ENCODE data around the gene SCG3. TPM values are rescaled to one million over a fixed set of nuclear protein-coding genes. Genes with fewer than 3 reads are reported as not detected.

SCG3 gene
- total RNA-seq, 1 experiment from 2014 or later, result 22.7 TPM

- Histone ChIP-seq H2BK15ac (ENCODE audit: low read depth, low read length) (no peak overlapping the region), H3K23me2 (ENCODE audit: insufficient read length, low read depth, low read length, poor library complexity, severe bottlenecking) (no peaks in the 10 kb centered on the region), H3K27ac (ENCODE audit: insufficient read length, low read depth, low read length) (no peak overlapping the region), H3K4me2 (ENCODE audit: insufficient read depth, insufficient read length, low read length) (no peak overlapping the region), H3T11ph (ENCODE audit: low read length) (no peak overlapping the region), H2BK120ac (ENCODE audit: low read depth, low read length, poor library complexity, severe bottlenecking) (no peak overlapping the region), H4K8ac (replicated peaks; ENCODE audit: insufficient read length, low read depth, low read length) (no peak overlapping the region), H2BK20ac (ENCODE audit: low read depth, low read length, poor library complexity, severe bottlenecking) (no peak overlapping the region), H3K4ac (ENCODE audit: low read depth, low read length) (no peak overlapping the region), H3K23ac (ENCODE audit: insufficient read length, low read depth, low read length) (no peak overlapping the region), H3K56ac (ENCODE audit: insufficient read length, low read depth, low read length) (no peak overlapping the region), H3K9me3 (ENCODE audit: control insufficient read depth, low read depth, low read length) (no peaks in the 10 kb centered on the region), H3K27me3 (ENCODE audit: insufficient read depth, low read length) (no peaks in the 10 kb centered on the region), H3K9ac (ENCODE audit: extremely low read depth, insufficient read length, low read length) (no peak overlapping the region), H2AK5ac (ENCODE audit: insufficient read length, low read length) (no peak overlapping the region), H3K79me1 (ENCODE audit: insufficient read depth, low read depth, low read length, poor library complexity, severe bottlenecking) (no peaks in the 10 kb centered on the region), H4K20me1 (ENCODE audit: control insufficient read depth, insufficient read depth, insufficient read length) (no peaks in the 10 kb centered on the region), H2BK12ac (ENCODE audit: insufficient read length, low read depth, low read length) (no peak overlapping the region), H3K4me1 (ENCODE audit: insufficient read depth, low read length) (peaks cover 3% of the 10 kb centered on the region; the same call in 1 of the 2 replicates), H4K5ac (ENCODE audit: insufficient read length, low read depth, low read length) (no peak overlapping the region), H2AFZ (ENCODE audit: low read length) (no peak overlapping the region), H2BK5ac (ENCODE audit: insufficient read length, low read length) (no peak overlapping the region), H4K91ac (ENCODE audit: insufficient read length, low read depth, low read length) (no peak overlapping the region), H3K18ac (ENCODE audit: insufficient read length, low read depth, low read length) (no peak overlapping the region), H3K79me2 (ENCODE audit: insufficient read depth, low read length) (no peaks in the 10 kb centered on the region), H3K14ac (ENCODE audit: insufficient read depth, low read length) (no peak overlapping the region)
- Mint-ChIP-seq H3K4me1 (peaks cover 10% of the 10 kb centered on the region in 2 experiments), H3K4me3 (no peak overlapping the region), H3K27ac (no peak overlapping the region), H3K36me3 (ENCODE audit: insufficient read depth in 1 of 3, low read depth in 3 of 3) (0 out of 7 replicates have a peak, but pooled peaks cover 0 to 2% (median 0%) of the 10 kb centered on the region in 3 experiments), H3K27me3 (ENCODE audit: low read depth) (peaks cover 6% of the 10 kb centered on the region; the same call in 1 of the 2 replicates), H3K9me3 (peaks cover 2 to 3% of the 10 kb centered on the region in 2 experiments; a peak in 3 of 5 replicates)
- TF ChIP-seq CTCF (conservative IDR thresholded peaks at IDR 0.05), result no peak
- DNase-seq, result no peak
- no CpG with 5 or more reads among the region's 3 CpGs for WGBS (ENCODE audit: extremely low coverage, insufficient read length, low lambda C conversion rate)
Measured at GRCh38 chr15:51760805-51761204, 79.5 kb downstream of the SCG3 start.
